Peyer's patch (tissue), 4 donors: ENCODE measurements around the gene CDK5RAP3.

Experiments used
- CTCF ChIP-seq, 6 experiments: fragments of 450-650 bp in 4 of 6; fragments of 200-600 bp in 2 of 6; sonication (generic) in 1 of 6; IDR thresholded peaks; one replicate each; pipeline ENCODE4 v1.5.1; 2017 to 2019; ENCODE audit warnings: antibody characterized with exemption in 6 of 6, mild to moderate bottlenecking in 3 of 6, moderate library complexity in 1 of 6
- POLR2A ChIP-seq, 2 donors: fragments of 450-650 bp; IDR thresholded peaks; one replicate each; pipeline ENCODE4 v1.5.1; 2017; ENCODE audit warnings: antibody characterized with exemption in 2 of 2, mild to moderate bottlenecking in 2 of 2, moderate library complexity in 2 of 2

DNA sequence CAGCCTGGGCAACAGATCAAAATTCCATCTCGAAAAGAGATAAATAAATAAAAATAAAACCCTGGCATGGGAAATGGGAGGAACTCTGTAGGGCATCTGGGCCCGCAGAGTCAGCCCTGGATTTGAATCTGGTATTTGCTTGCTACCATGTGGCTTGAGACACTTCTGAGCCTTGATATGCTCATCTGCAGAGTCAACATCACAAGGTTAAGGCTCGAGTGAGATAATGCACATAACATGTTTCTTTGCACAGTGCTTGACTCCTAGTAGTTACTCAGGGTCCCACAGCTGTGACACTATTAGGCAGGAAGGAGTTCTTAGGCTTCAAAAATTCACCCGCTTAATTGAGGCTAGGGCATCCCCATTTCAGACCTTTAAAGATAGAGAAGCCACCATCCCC lies 21.3 kb downstream of the CDK5RAP3 start:
- TF ChIP-seq POLR2A (IDR thresholded peaks at IDR 0.05) (no peak), CTCF (IDR thresholded peaks at IDR 0.05) (no peak)
